SK-N-SH (cell line): ENCODE data around the gene CDH15. TPM values are rescaled to one million over a fixed set of nuclear protein-coding genes. Genes with fewer than 3 reads are reported as not detected.

Source experiments
- CTCF ChIA-PET: fragments of 300-600, 350-600 bp; formaldehyde crosslinking; extraction: SDS; loops from one replicate; lab custom pipeline; 2021; lab: Yijun Ruan, JAX
- POLR2A ChIA-PET: fragments of 350-600 bp; sonication (Branson Sonifier 250); formaldehyde crosslinking; extraction: SDS; loops from one replicate; lab custom pipeline; 2020; ENCODE audit warnings: antibody characterized with exemption, inconsistent platforms; lab: Yijun Ruan, JAX
- DNase-seq: peaks from one replicate; pipeline ENCODE4 v3.0.0; 2012
- H2AFZ ChIP-seq: fragments of 200-600 bp; sonication (generic); 2 replicates; pipeline ENCODE4 v1.8.1; 2016; ENCODE audit warnings: antibody characterized with exemption, mild to moderate bottlenecking, low read depth
- H3F3A ChIP-seq: fragments of 200-600 bp; sonication (generic); replicated peaks from 2 replicates; pipeline ENCODE3; 2016; ENCODE audit warnings: antibody characterized with exemption, mild to moderate bottlenecking; ENCODE audit not compliant: insufficient read depth
- H3K27ac ChIP-seq, 2 experiments: fragments of 200-500 bp in 1 of 2; fragments of 200-600 bp in 1 of 2; sonication (Bioruptor generic) in 1 of 2; sonication (generic), shearing (Covaris generic) in 1 of 2; 2 replicates each; pipeline versions ENCODE4 v1.5.1 to v1.6.1; 2014 to 2016; ENCODE audit warnings: low read depth in 2 of 2, inconsistent platforms in 1 of 2, low read length in 1 of 2, mild to moderate bottlenecking in 1 of 2, mixed read lengths in 1 of 2
- H3K27me3 ChIP-seq: fragments of 200-600 bp; sonication (generic), shearing (Covaris generic); 2 replicates; pipeline ENCODE4 v1.6.1; 2016; ENCODE audit warnings: mixed run types; ENCODE audit not compliant: insufficient read depth
- H3K36me3 ChIP-seq, 2 experiments: fragments of 200-500 bp in 1 of 2; fragments of 200-600 bp in 1 of 2; sonication (Bioruptor generic) in 1 of 2; sonication (generic) in 1 of 2; replicated peaks in 1 of 2; 2 replicates each; pipeline versions ENCODE3 to v1.5.1; 2014 to 2016; ENCODE audit warnings: low read length in 1 of 2, mild to moderate bottlenecking in 1 of 2; ENCODE audit not compliant: insufficient read depth in 2 of 2, control insufficient read depth in 1 of 2
- H3K4me1 ChIP-seq, 2 experiments: fragments of 200-500 bp in 1 of 2; fragments of 200-600 bp in 1 of 2; sonication (Bioruptor generic) in 1 of 2; sonication (generic), shearing (Covaris generic) in 1 of 2; 2 replicates each; pipeline versions ENCODE4 v1.5.1 to v1.6.1; 2014 to 2016; ENCODE audit warnings: low read depth in 1 of 2, low read length in 1 of 2, mixed run types in 1 of 2; ENCODE audit not compliant: insufficient read depth in 2 of 2, control insufficient read depth in 1 of 2
- H3K4me2 ChIP-seq: fragments of 200-600 bp; sonication (generic), shearing (Covaris generic); 2 replicates; pipeline ENCODE4 v1.6.1; 2017; ENCODE audit warnings: mixed run types
- H3K4me3 ChIP-seq, 2 experiments: fragments of 200-500 bp in 1 of 2; fragments of 200-600 bp in 1 of 2; sonication (Bioruptor generic) in 1 of 2; sonication (generic), shearing (Covaris generic) in 1 of 2; 2 replicates each; pipeline versions ENCODE4 v1.5.1 to v1.8.1; 2014 to 2016; ENCODE audit warnings: low read depth in 2 of 2, inconsistent platforms in 1 of 2, low read length in 1 of 2, mild to moderate bottlenecking in 1 of 2, mixed read lengths in 1 of 2, moderate library complexity in 1 of 2
- H3K79me2 ChIP-seq: fragments of 200-600 bp; sonication (generic); 2 replicates; pipeline ENCODE4 v1.8.1; 2017; ENCODE audit warnings: mild to moderate bottlenecking; ENCODE audit not compliant: insufficient read depth
- H3K9ac ChIP-seq: fragments of 200-600 bp; sonication (generic); 2 replicates; pipeline ENCODE4 v1.6.1; 2017; ENCODE audit warnings: mixed run types
- H3K9me2 ChIP-seq: fragments of 200-600 bp; sonication (generic); 2 replicates; pipeline ENCODE4 v1.6.1; 2017; ENCODE audit warnings: mixed run types
- H3K9me3 ChIP-seq: fragments of 200-600 bp; sonication (generic); 2 replicates; pipeline ENCODE4 v1.6.1; 2017; ENCODE audit warnings: mixed run types, mild to moderate bottlenecking, moderate library complexity
- H4K20me1 ChIP-seq: fragments of 200-600 bp; sonication (generic); 2 replicates; pipeline ENCODE4 v1.6.1; 2017; ENCODE audit warnings: mild to moderate bottlenecking, mixed run types; ENCODE audit not compliant: insufficient read depth
- CTCF ChIP-seq: fragments of 200-600 bp; sonication (generic); IDR thresholded peaks from 2 replicates; pipeline ENCODE4 v1.6.1; 2017; ENCODE audit warnings: antibody characterized with exemption, mild to moderate bottlenecking, moderate library complexity
- ELF1 ChIP-seq: IDR thresholded peaks from 2 replicates; pipeline ENCODE4 v1.4.0; 2012
- EP300 ChIP-seq, 2 experiments: IDR thresholded peaks; 2 replicates each; pipeline versions ENCODE4 v1.4.0 to v1.6.1; 2012; ENCODE audit warnings: borderline replicate concordance in 1 of 2, low read depth in 1 of 2, low read length in 1 of 2
- EZH2phosphoT487 ChIP-seq: fragments of 200-600 bp; sonication (generic); IDR thresholded peaks from 2 replicates; pipeline ENCODE4 v1.6.1; 2017; ENCODE audit warnings: low read depth, mixed run types, mild to moderate bottlenecking, antibody characterized with exemption, moderate library complexity, borderline replicate concordance
- FOXM1 ChIP-seq: IDR thresholded peaks from 2 replicates; pipeline ENCODE4 v1.4.0; 2012; ENCODE audit warnings: low read depth, mild to moderate bottlenecking
- IRF3 ChIP-seq: fragments of 150-350 bp; IDR thresholded peaks from 2 replicates; pipeline ENCODE4 v1.6.1; 2016; ENCODE audit warnings: mild to moderate bottlenecking, low read depth, low read length
- NFIC ChIP-seq: IDR thresholded peaks from 2 replicates; pipeline ENCODE4 v1.4.0; 2012; ENCODE audit warnings: borderline replicate concordance
- RAD21 ChIP-seq: IDR thresholded peaks from 2 replicates; pipeline ENCODE4 v1.6.1; 2012; ENCODE audit warnings: mild to moderate bottlenecking, low read length
- RCOR1 ChIP-seq: fragments of 150-350 bp; IDR thresholded peaks from 2 replicates; pipeline ENCODE4 v1.6.1; 2017; ENCODE audit warnings: antibody characterized with exemption, low read length
- RXRA ChIP-seq: IDR thresholded peaks from 2 replicates; pipeline ENCODE4 v1.4.0; 2012; ENCODE audit warnings: low read depth, mild to moderate bottlenecking, borderline replicate concordance
- SMC3 ChIP-seq: IDR thresholded peaks from 2 replicates; pipeline ENCODE4 v1.6.1; 2012; ENCODE audit warnings: low read depth, low read length, improper control_type of control experiment
- YY1 ChIP-seq: IDR thresholded peaks from 2 replicates; pipeline ENCODE4 v1.4.0; 2012; ENCODE audit warnings: low read depth, mild to moderate bottlenecking
- WGBS: methylation state at CpG from one replicate; pipeline ENCODE4 v1.1.6; 2017; ENCODE audit warnings: low lambda C conversion rate; 5-methylcytosine and 5-hydroxymethylcytosine counted together
- polyA plus RNA-seq, 3 experiments: library from polyadenylated mRNA; depleted of rRNA; stranded (reverse); fragments of >200 nt; gene quantifications; 2 replicates each; pipeline ENCODE4 v1.2.3, GENCODE V29; 2012
- TF ChIP-seq, protein P1 (sequence below): fragments of 150-350 bp; IDR thresholded peaks from 2 replicates; pipeline ENCODE4 v1.6.1; 2017; ENCODE audit warnings: antibody characterized with exemption, low read length, low read depth, borderline replicate concordance
- TF ChIP-seq, protein P2 (sequence below): IDR thresholded peaks from 2 replicates; pipeline ENCODE4 v1.6.1; 2012; ENCODE audit warnings: mild to moderate bottlenecking, low read depth, low read length, moderate library complexity

Gene CDH15
- polyA plus RNA-seq, 1 of the 3 experiments (the other 2 are of a cell fraction) = 0.03 TPM

DNA sequence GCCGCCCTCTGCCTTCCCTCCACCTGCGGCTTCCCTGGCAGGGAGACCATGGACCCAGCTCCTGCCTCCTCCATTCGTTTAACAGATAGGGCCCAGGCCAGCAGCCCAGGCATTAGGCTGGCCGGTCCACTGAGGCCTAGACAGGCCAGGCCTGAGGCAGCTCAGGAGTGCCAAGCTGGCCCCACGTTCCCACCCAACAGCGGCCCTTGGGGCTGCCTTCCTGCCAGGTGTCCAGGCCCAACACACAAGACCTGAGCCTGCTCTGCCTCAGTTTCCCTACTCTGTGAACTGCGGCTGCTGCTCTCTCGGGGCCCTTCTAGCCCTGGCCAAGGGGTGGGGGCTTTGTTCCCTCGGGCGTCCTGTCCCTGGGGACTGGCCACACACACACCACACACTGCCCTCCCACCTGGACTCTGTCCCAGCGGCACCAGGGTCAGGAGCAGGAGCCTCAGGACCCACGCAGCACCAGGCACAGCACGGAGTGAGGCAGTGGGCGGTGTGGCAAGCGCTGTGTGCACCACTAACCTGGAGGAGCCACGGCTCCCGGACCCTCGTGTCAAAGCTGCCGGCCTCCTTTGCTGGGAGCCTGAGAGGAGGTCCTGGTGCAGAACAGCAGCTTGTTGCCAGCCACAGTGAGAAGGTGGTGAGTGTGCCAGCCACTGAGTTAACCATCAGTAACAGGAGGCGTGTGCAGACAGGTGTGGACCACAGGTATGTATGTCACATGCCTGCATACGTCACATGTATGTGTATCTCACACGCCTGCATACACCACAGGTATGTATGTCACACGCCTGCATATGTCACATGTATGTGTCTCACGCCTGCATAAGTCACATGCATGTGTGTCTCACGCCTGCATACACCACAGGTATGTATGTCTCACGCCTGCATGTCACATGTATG is 14.6 kb upstream of the CDH15 start:
- TF ChIP-seq, protein P1, sequence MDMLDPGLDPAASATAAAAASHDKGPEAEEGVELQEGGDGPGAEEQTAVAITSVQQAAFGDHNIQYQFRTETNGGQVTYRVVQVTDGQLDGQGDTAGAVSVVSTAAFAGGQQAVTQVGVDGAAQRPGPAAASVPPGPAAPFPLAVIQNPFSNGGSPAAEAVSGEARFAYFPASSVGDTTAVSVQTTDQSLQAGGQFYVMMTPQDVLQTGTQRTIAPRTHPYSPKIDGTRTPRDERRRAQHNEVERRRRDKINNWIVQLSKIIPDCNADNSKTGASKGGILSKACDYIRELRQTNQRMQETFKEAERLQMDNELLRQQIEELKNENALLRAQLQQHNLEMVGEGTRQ = no peak
- TF ChIP-seq IRF3 (no peak), ELF1 (no peak), RAD21 (no peak), CTCF (no peak), RXRA (no peak), FOXM1 (no peak), YY1 (no peak), SMC3 (no peak)
- CTCF ChIA-PET = interaction anchor here (1.2 to 1.9 kb wide), 4 partner anchors 10 to 345 kb away, joined by 4 to 9 read pairs (median 5); partner anchors contain the start of gene APRT
- H2AFZ ChIP-seq = no peak overlapping the region
- peaks cover 20% of the 10 kb centered on the region for H3F3A ChIP-seq
- no peak overlapping the region; a peak in 1 of 4 replicates for H3K27ac ChIP-seq
- H3K4me1 ChIP-seq = peaks cover 0 to 40% of the 10 kb centered on the region in 2 experiments; a peak in 1 of 4 replicates
- no peaks in the 10 kb centered on the region for H3K79me2 ChIP-seq
- H3K4me2 ChIP-seq = no peak overlapping the region
- H4K20me1 ChIP-seq = no peaks in the 10 kb centered on the region
- no peak for DNase-seq
- H3K9me3 ChIP-seq = no peaks in the 10 kb centered on the region
- no peak overlapping the region for H3K4me3 ChIP-seq
- H3K36me3 ChIP-seq = no peaks in the 10 kb centered on the region
- WGBS = 64% methylated on average over 17 of the region's 26 CpGs
- no peaks in the 10 kb centered on the region for H3K9me2 ChIP-seq
- H3K9ac ChIP-seq = no peak overlapping the region
- H3K27me3 ChIP-seq = no peaks in the 10 kb centered on the region
- POLR2A ChIA-PET = no interaction called here

DNA sequence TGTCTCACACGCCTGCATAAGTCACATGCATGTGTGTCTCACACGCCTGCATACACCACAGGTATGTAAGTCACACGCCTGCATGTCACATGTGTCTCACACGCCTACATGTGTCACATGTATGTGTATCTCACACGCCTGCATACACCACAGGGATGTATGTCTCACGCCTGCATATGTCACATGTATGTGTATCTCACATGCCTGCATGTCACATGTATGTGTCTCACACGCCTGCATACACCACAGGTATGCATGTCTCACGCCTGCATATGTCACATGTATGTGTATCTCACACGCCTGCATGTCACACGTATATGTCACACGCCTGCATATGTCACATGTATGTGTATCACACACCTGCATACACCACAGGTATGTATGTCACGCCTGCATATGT is 13.8 kb upstream of the CDH15 start:
- WGBS = 80% methylated on average over 12 of the region's 12 CpGs
- H3K9me2 ChIP-seq = no peaks in the 10 kb centered on the region
- H3F3A ChIP-seq = peaks cover 17% of the 10 kb centered on the region
- no peaks in the 10 kb centered on the region for H3K9me3 ChIP-seq
- CTCF ChIA-PET = no interaction called here
- no peak overlapping the region for H2AFZ ChIP-seq
- H3K4me2 ChIP-seq = no peak overlapping the region
- H3K4me1 ChIP-seq = peaks cover 0 to 36% of the 10 kb centered on the region in 2 experiments; a peak in 1 of 4 replicates
- no peaks in the 10 kb centered on the region for H4K20me1 ChIP-seq
- no peaks in the 10 kb centered on the region for H3K36me3 ChIP-seq
- no peaks in the 10 kb centered on the region for H3K27me3 ChIP-seq
- no peak overlapping the region for H3K4me3 ChIP-seq
- DNase-seq = no peak
- POLR2A ChIA-PET = no interaction called here
- H3K9ac ChIP-seq = no peak overlapping the region
- H3K27ac ChIP-seq = no peak overlapping the region
- no peaks in the 10 kb centered on the region for H3K79me2 ChIP-seq
- TF ChIP-seq FOXM1 = no peak
- TF ChIP-seq EP300 (IDR thresholded peaks at IDR 0.05; ENCODE audit: borderline replicate concordance in 1 of 2, low read depth in 1 of 2, low read length in 1 of 2) = no peak
- TF ChIP-seq RCOR1 = no peak
- TF ChIP-seq, protein P2, sequence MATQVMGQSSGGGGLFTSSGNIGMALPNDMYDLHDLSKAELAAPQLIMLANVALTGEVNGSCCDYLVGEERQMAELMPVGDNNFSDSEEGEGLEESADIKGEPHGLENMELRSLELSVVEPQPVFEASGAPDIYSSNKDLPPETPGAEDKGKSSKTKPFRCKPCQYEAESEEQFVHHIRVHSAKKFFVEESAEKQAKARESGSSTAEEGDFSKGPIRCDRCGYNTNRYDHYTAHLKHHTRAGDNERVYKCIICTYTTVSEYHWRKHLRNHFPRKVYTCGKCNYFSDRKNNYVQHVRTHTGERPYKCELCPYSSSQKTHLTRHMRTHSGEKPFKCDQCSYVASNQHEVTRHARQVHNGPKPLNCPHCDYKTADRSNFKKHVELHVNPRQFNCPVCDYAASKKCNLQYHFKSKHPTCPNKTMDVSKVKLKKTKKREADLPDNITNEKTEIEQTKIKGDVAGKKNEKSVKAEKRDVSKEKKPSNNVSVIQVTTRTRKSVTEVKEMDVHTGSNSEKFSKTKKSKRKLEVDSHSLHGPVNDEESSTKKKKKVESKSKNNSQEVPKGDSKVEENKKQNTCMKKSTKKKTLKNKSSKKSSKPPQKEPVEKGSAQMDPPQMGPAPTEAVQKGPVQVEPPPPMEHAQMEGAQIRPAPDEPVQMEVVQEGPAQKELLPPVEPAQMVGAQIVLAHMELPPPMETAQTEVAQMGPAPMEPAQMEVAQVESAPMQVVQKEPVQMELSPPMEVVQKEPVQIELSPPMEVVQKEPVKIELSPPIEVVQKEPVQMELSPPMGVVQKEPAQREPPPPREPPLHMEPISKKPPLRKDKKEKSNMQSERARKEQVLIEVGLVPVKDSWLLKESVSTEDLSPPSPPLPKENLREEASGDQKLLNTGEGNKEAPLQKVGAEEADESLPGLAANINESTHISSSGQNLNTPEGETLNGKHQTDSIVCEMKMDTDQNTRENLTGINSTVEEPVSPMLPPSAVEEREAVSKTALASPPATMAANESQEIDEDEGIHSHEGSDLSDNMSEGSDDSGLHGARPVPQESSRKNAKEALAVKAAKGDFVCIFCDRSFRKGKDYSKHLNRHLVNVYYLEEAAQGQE = no peak
- TF ChIP-seq NFIC = no peak
- TF ChIP-seq YY1 = no peak
- TF ChIP-seq, protein P1 = no peak
- no peak for TF ChIP-seq IRF3
- no peak for TF ChIP-seq ELF1
- no peak for TF ChIP-seq EZH2phosphoT487
